IPS DF 6.9 (cell line): ENCODE data around the gene TJP2.

ENCODE experiments used
- DNase-seq: peaks from one replicate; pipeline ENCODE4 v3.0.0-alpha.2; 2013; ENCODE audit warnings: low read depth, low spot score
- H3K27ac ChIP-seq: one replicate; pipeline ENCODE4 v1.5.1; 2013; ENCODE audit warnings: low read length, control low read depth
- H3K27me3 ChIP-seq: 2 replicates; pipeline ENCODE4 v1.6.1; 2013; ENCODE audit warnings: mild to moderate bottlenecking, low read length; ENCODE audit not compliant: control insufficient read depth, insufficient read depth
- H3K36me3 ChIP-seq: 2 replicates; pipeline ENCODE4 v1.6.1; 2013; ENCODE audit warnings: low read length; ENCODE audit not compliant: control insufficient read depth, insufficient read depth
- H3K4me1 ChIP-seq: 2 replicates; pipeline ENCODE4 v1.6.1; 2013; ENCODE audit warnings: low read length; ENCODE audit not compliant: control insufficient read depth, insufficient read depth
- H3K4me3 ChIP-seq: 2 replicates; pipeline ENCODE4 v1.5.1; 2013; ENCODE audit warnings: mild to moderate bottlenecking, low read length
- H3K9me3 ChIP-seq: 2 replicates; pipeline ENCODE4 v1.6.1; 2013; ENCODE audit warnings: low read length, inconsistent platforms; ENCODE audit not compliant: control insufficient read depth, insufficient read depth
- WGBS: extraction: QIAGEN DNeasy Blood & Tissue Kit; methylation state at CpG from one replicate; pipeline ENCODE4 v1.1.7; 2013; ENCODE audit warnings: mixed read lengths, missing lambda C conversion rate; ENCODE audit not compliant: insufficient read length, insufficient coverage; 5-methylcytosine and 5-hydroxymethylcytosine counted together

The TJP2 gene

GRCh38 chr9:69202556-69202955, 28.5 kb downstream of the TJP2 start:
- no peak for DNase-seq
- Histone ChIP-seq H3K4me3 (no peak overlapping the region), H3K36me3 (no peaks in the 10 kb centered on the region), H3K9me3 (no peaks in the 10 kb centered on the region), H3K27ac (no peak overlapping the region), H3K4me1 (peaks cover 2% of the 10 kb centered on the region; the same call in 1 of the 2 replicates), H3K27me3 (no peaks in the 10 kb centered on the region)
- WGBS = no CpG with 5 or more reads among the region's 4 CpGs

- Histone ChIP-seq H3K36me3 (no peaks in the 10 kb centered on the region), H3K27ac (no peak overlapping the region), H3K9me3 (no peaks in the 10 kb centered on the region), H3K4me1 (peaks cover 3% of the 10 kb centered on the region; the same call in 1 of the 2 replicates), H3K4me3 (no peak overlapping the region), H3K27me3 (no peaks in the 10 kb centered on the region)
- DNase-seq = no peak
- WGBS = no CpG with 5 or more reads among the region's 2 CpGs
These were observed 30.2 kb downstream of the TJP2 start for GRCh38 chr9:69204326-69204725.

DNA sequence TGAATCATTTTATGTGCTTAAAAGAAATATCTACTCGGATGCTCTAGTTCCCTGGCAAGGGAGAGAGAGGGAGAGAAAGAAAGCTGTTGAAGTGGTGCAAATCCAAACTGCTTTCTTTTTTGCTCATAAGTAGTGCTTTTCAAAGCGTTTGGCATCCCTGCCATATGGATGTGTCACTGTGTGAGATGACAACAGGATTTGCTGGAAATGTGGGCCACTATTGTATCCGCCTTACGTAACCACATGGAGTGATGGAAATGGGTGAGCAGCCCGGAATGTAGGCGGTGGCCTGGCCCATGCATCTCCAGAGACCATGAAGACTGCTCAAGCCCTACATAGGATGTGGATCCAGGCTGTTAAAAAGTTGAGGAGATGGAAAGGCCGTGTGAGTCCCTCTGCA, 30.8 kb downstream of the TJP2 start:
- no peak for DNase-seq

DNA sequence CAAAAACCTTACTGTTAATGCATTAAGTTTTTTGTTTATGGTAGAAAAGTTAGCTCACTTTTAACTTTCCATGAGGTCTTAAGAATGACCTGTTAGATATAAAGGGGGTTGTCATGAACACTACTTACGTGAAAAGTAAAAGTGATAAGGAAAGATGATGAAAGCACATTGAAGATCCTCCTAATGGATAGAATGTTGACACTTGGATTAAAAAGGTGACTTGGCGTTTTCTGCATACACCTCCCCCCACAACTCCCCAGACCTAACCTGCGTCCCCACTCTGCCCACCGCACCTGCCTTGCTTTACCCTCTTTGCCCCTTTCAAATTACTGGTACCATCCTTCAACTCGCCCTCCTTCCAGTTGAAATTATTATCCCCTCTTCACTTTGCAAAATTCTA, 32.0 kb downstream of the TJP2 start:
- no CpG with 5 or more reads among the region's 5 CpGs for WGBS
- peaks cover 2% of the 10 kb centered on the region; the same call in 1 of the 2 replicates for H3K4me1 ChIP-seq
- DNase-seq = no peak
- no peaks in the 10 kb centered on the region for H3K27me3 ChIP-seq
- no peaks in the 10 kb centered on the region for H3K36me3 ChIP-seq
- H3K4me3 ChIP-seq = no peak overlapping the region
- no peaks in the 10 kb centered on the region for H3K9me3 ChIP-seq
- H3K27ac ChIP-seq = no peak overlapping the region

More for the DNA sequence above, 30.8 kb downstream of the TJP2 start:
- H3K36me3 ChIP-seq = no peaks in the 10 kb centered on the region
- peaks cover 2% of the 10 kb centered on the region; the same call in 1 of the 2 replicates for H3K4me1 ChIP-seq
- no peaks in the 10 kb centered on the region for H3K27me3 ChIP-seq
- no peaks in the 10 kb centered on the region for H3K9me3 ChIP-seq
- no peak overlapping the region for H3K27ac ChIP-seq
- H3K4me3 ChIP-seq = no peak overlapping the region
- no CpG with 5 or more reads among the region's 7 CpGs for WGBS

DNA sequence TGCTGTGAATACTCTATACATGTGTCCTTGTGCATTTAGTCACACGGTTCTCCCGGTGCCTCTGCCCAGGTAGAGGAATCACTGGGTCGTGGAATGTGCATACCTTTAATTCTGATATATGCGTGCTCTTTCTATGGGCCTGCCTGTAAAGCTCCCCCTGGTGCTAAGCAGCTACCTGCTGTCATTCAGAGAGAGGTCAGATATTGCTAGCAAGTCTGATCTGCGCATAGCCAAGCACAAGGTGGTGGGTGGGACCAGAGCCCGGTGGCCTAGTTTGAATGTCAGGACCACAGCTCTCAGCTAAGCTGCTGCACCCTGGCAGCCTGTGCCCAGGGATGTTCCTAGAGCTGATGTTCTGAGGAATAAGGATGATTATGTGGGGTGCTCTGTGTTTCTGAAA, 33.4 kb downstream of the TJP2 start:
- Histone ChIP-seq H3K9me3 (no peaks in the 10 kb centered on the region), H3K4me1 (peaks cover 2% of the 10 kb centered on the region; the same call in 1 of the 2 replicates), H3K4me3 (no peak overlapping the region), H3K36me3 (no peaks in the 10 kb centered on the region), H3K27me3 (no peaks in the 10 kb centered on the region), H3K27ac (no peak overlapping the region)
- WGBS = no CpG with 5 or more reads among the region's 6 CpGs
- no peak for DNase-seq

GRCh38 chr9:69211424-69212036, 37.5 kb downstream of the TJP2 start:
- no CpG with 5 or more reads among the region's 3 CpGs for WGBS
- no peak for DNase-seq
- no peak overlapping the region for H3K27ac ChIP-seq
- H3K27me3 ChIP-seq = no peaks in the 10 kb centered on the region
- H3K4me3 ChIP-seq = no peak overlapping the region
- H3K4me1 ChIP-seq = peaks cover 2% of the 10 kb centered on the region; the same call in 1 of the 2 replicates
- no peaks in the 10 kb centered on the region for H3K36me3 ChIP-seq
- H3K9me3 ChIP-seq = no peaks in the 10 kb centered on the region

- Histone ChIP-seq H3K4me3 (no peak overlapping the region), H3K4me1 (no peaks in the 10 kb centered on the region), H3K27me3 (no peaks in the 10 kb centered on the region), H3K27ac (no peak overlapping the region), H3K9me3 (no peaks in the 10 kb centered on the region), H3K36me3 (no peaks in the 10 kb centered on the region)
- no peak for DNase-seq
- no CpG with 5 or more reads among the region's 5 CpGs for WGBS
These were observed 39.6 kb downstream of the TJP2 start for GRCh38 chr9:69213647-69214046.

- Histone ChIP-seq H3K27ac (no peak overlapping the region), H3K9me3 (no peaks in the 10 kb centered on the region), H3K4me1 (no peaks in the 10 kb centered on the region), H3K36me3 (no peaks in the 10 kb centered on the region), H3K27me3 (no peaks in the 10 kb centered on the region), H3K4me3 (no peak overlapping the region)
- WGBS = no CpG with 5 or more reads among the region's 4 CpGs
- DNase-seq = no peak
These were observed 40.9 kb downstream of the TJP2 start for GRCh38 chr9:69214939-69215338.

GRCh38 chr9:69215774-69216485, 41.9 kb downstream of the TJP2 start:
- H3K27me3 ChIP-seq = no peaks in the 10 kb centered on the region
- peaks cover under 1% of the 10 kb centered on the region; the same call in 1 of the 2 replicates for H3K36me3 ChIP-seq
- H3K4me1 ChIP-seq = no peaks in the 10 kb centered on the region
- DNase-seq = no peak
- no peaks in the 10 kb centered on the region for H3K9me3 ChIP-seq
- no CpG with 5 or more reads among the region's 9 CpGs for WGBS
- H3K4me3 ChIP-seq = no peak overlapping the region
- H3K27ac ChIP-seq = no peak overlapping the region

DNA sequence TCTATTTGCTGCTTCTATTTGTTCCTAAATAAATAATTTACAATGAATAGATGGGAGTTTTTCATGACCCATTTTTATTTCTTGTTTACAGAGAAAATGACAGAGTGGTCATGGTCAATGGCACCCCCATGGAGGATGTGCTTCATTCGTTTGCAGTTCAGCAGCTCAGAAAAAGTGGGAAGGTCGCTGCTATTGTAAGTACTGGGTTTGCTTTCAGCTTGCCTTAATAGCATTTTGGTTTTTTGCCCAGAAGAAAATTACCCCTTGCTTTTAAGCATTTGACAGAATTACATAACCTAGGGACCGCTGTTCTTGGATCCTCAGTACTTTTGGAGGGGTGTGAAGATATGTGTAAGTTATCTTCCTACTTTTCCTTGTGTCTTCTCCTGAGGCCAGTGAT, 44.1 kb downstream of the TJP2 start:
- no peak for DNase-seq
- no CpG with 5 or more reads among the region's 3 CpGs for WGBS
- Histone ChIP-seq H3K36me3 (peaks cover 4% of the 10 kb centered on the region; the same call in 1 of the 2 replicates), H3K27me3 (no peaks in the 10 kb centered on the region), H3K4me1 (no peaks in the 10 kb centered on the region), H3K27ac (no peak overlapping the region), H3K9me3 (no peaks in the 10 kb centered on the region), H3K4me3 (no peak overlapping the region)
